Activated T-cell treated with anti-CD3 and anti-CD28 coated beads, Interleukin-2, amount 50 U/mL, for 72 hours (primary cell): ENCODE measurements around the gene TMEM236. TPM values are rescaled to one million over a fixed set of nuclear protein-coding genes. Genes with fewer than 3 reads are reported as not detected.
A peak's percentile ranks its signal among the peaks of the same experiment; 100 is the strongest.

Experiments
- ATAC-seq, 2 donors: fragments of 150-1000 bp; cut with Tn5 transposase; replicated peaks in 1 of 2; 2 replicates each; pipeline ENCODE4 v1.10.0; 2021; ENCODE audit warnings: moderate library complexity in 2 of 2, mild to moderate bottlenecking in 1 of 2
- DNase-seq, 2 donors: peaks; one replicate each; pipeline ENCODE4 v3.0.0; 2021 to 2022; ENCODE audit warnings: mixed read lengths in 1 of 2
- H3K27ac Mint-ChIP-seq: one replicate; pipeline ENCODE4 v1.8.0; 2022; ENCODE audit warnings: mild to moderate bottlenecking, moderate library complexity, mixed read lengths
- H3K27me3 Mint-ChIP-seq: one replicate; pipeline ENCODE4 v1.8.0; 2022; ENCODE audit warnings: low read depth, mixed read lengths
- H3K36me3 Mint-ChIP-seq, 2 donors: one replicate each; pipeline ENCODE4 v1.8.0; 2022; ENCODE audit warnings: mixed read lengths in 2 of 2, mild to moderate bottlenecking in 1 of 2; ENCODE audit not compliant: insufficient read depth in 2 of 2
- H3K4me1 Mint-ChIP-seq: one replicate; pipeline ENCODE4 v1.8.0; 2022; ENCODE audit warnings: low read depth, mixed read lengths
- H3K4me3 Mint-ChIP-seq, 2 donors: one replicate each; pipeline ENCODE4 v1.8.0; 2022; ENCODE audit warnings: mild to moderate bottlenecking in 2 of 2, mixed read lengths in 2 of 2, moderate library complexity in 2 of 2
- H3K9me3 Mint-ChIP-seq, 2 donors: one replicate each; pipeline ENCODE4 v1.8.0; 2022; ENCODE audit warnings: mixed read lengths in 2 of 2
- total RNA-seq, 2 donors: library from RNA; stranded (reverse); gene quantifications; one replicate each; pipeline ENCODE4 v1.2.3, GENCODE V29; 2022

Gene TMEM236
- total RNA-seq, 2 donors from 2014 or later: 0.58 to 0.65 TPM

- Mint-ChIP-seq H3K4me3 (no peak overlapping the region), H3K27ac (no peak overlapping the region), H3K9me3 (no peaks in the 10 kb centered on the region), H3K4me1 (no peaks in the 10 kb centered on the region), H3K27me3 (peaks cover 7% of the 10 kb centered on the region), H3K36me3 (no peaks in the 10 kb centered on the region)
- ATAC-seq (no peak), DNase-seq (no peak)
Observed at GRCh38 chr10:17831896-17832295, 79.9 kb downstream of the TMEM236 start.

GRCh38 chr10:17833656-17834055 is 81.7 kb downstream of the TMEM236 start:
- DNase-seq: no peak
- no peak for ATAC-seq
- Mint-ChIP-seq H3K27ac (no peak overlapping the region), H3K4me3 (no peak overlapping the region), H3K36me3 (no peaks in the 10 kb centered on the region), H3K9me3 (no peaks in the 10 kb centered on the region), H3K27me3 (peaks cover 13% of the 10 kb centered on the region), H3K4me1 (no peaks in the 10 kb centered on the region)

- H3K27ac Mint-ChIP-seq: no peak overlapping the region
- no peaks in the 10 kb centered on the region for H3K4me1 Mint-ChIP-seq
- ATAC-seq (no peak), DNase-seq (no peak)
- no peaks in the 10 kb centered on the region for H3K36me3 Mint-ChIP-seq
- H3K9me3 Mint-ChIP-seq: no peaks in the 10 kb centered on the region
- H3K4me3 Mint-ChIP-seq: no peak overlapping the region
- H3K27me3 Mint-ChIP-seq: peaks cover 13% of the 10 kb centered on the region
Observed at GRCh38 chr10:17835688-17836087, 83.7 kb downstream of the TMEM236 start.

- no peak for ATAC-seq
- H3K4me3 Mint-ChIP-seq: no peak overlapping the region
Observed at GRCh38 chr10:17836942-17837341, 84.9 kb downstream of the TMEM236 start.

GRCh38 chr10:17838080-17838648 is 86.2 kb downstream of the TMEM236 start:
- no peak for DNase-seq
- Mint-ChIP-seq H3K27ac (no peak overlapping the region), H3K27me3 (peaks cover 13% of the 10 kb centered on the region), H3K4me1 (no peaks in the 10 kb centered on the region), H3K9me3 (no peaks in the 10 kb centered on the region), H3K36me3 (no peaks in the 10 kb centered on the region), H3K4me3 (no peak overlapping the region)
- no peak for ATAC-seq

More at GRCh38 chr10:17836942-17837341, 84.9 kb downstream of the TMEM236 start:
- Mint-ChIP-seq H3K36me3 (no peaks in the 10 kb centered on the region), H3K4me1 (no peaks in the 10 kb centered on the region), H3K9me3 (no peaks in the 10 kb centered on the region), H3K27me3 (peaks cover 13% of the 10 kb centered on the region), H3K27ac (no peak overlapping the region)
- DNase-seq: no peak

GRCh38 chr10:17841050-17841449 is 89.0 kb downstream of the TMEM236 start:
- no peak for DNase-seq
- H3K27ac Mint-ChIP-seq: no peak overlapping the region
- H3K27me3 Mint-ChIP-seq: peaks cover 12% of the 10 kb centered on the region
- H3K9me3 Mint-ChIP-seq: no peaks in the 10 kb centered on the region
- no peak for ATAC-seq
- H3K36me3 Mint-ChIP-seq: no peaks in the 10 kb centered on the region
- H3K4me1 Mint-ChIP-seq: no peaks in the 10 kb centered on the region
- no peak overlapping the region for H3K4me3 Mint-ChIP-seq

- no peaks in the 10 kb centered on the region for H3K9me3 Mint-ChIP-seq
- no peak for ATAC-seq
- no peak overlapping the region for H3K27ac Mint-ChIP-seq
- peaks cover 3% of the 10 kb centered on the region for H3K4me1 Mint-ChIP-seq
- peaks cover 7% of the 10 kb centered on the region for H3K27me3 Mint-ChIP-seq
- H3K36me3 Mint-ChIP-seq: no peaks in the 10 kb centered on the region
- no peak overlapping the region for H3K4me3 Mint-ChIP-seq
- DNase-seq: no peak
Observed at GRCh38 chr10:17842641-17843040, 90.6 kb downstream of the TMEM236 start.

- no peaks in the 10 kb centered on the region for H3K27me3 Mint-ChIP-seq
- no peak overlapping the region for H3K27ac Mint-ChIP-seq
- H3K9me3 Mint-ChIP-seq: no peaks in the 10 kb centered on the region
- no peaks in the 10 kb centered on the region for H3K36me3 Mint-ChIP-seq
- peaks cover 6% of the 10 kb centered on the region for H3K4me1 Mint-ChIP-seq
- peak; percentile 27 to 41 for ATAC-seq
- DNase-seq: peak in 1 of 2 donors; percentile 2
- no peak overlapping the region for H3K4me3 Mint-ChIP-seq
Observed at GRCh38 chr10:17847585-17848296, 95.7 kb downstream of the TMEM236 start.

GRCh38 chr10:17848646-17849045 is 96.6 kb downstream of the TMEM236 start:
- Mint-ChIP-seq H3K4me3 (no peak overlapping the region), H3K4me1 (peaks cover 6% of the 10 kb centered on the region), H3K27ac (no peak overlapping the region), H3K27me3 (no peaks in the 10 kb centered on the region), H3K36me3 (no peaks in the 10 kb centered on the region), H3K9me3 (no peaks in the 10 kb centered on the region)
- DNase-seq: no peak
- no peak for ATAC-seq

Other genes starting within 250 kb of the TMEM236 start
- 1 to 10 TPM; 4.2 to 5.4 TPM for gene HACD1, start 134.8 kb upstream of the TMEM236 start, total RNA-seq
- 10 to 100 TPM; 33.3 to 36.5 TPM for gene STAM, start 108.0 kb upstream of the TMEM236 start, total RNA-seq
- gene MRC1, start 57.1 kb downstream of the TMEM236 start, total RNA-seq: under 1 TPM; 0.05 to 0.14 TPM
- gene SLC39A12, start 199.7 kb downstream of the TMEM236 start, total RNA-seq: not detected